Measurements from ENCODE around the gene PRKD3.
A peak's percentile ranks its signal among the peaks of the same experiment; 100 is the strongest.

The PRKD3 gene

GRCh38 chr2:37342591-37343220, 18.1 kb upstream of the PRKD3 start:
- no peak for DNase-seq

- no peak for DNase-seq
These were observed 16.0 kb upstream of the PRKD3 start for GRCh38 chr2:37340637-37341036.

GRCh38 chr2:37338933-37339332, 14.3 kb upstream of the PRKD3 start:
- no peak for DNase-seq

GRCh38 chr2:37337620-37338280, 13.1 kb upstream of the PRKD3 start:
- DNase-seq, result no peak

GRCh38 chr2:37335604-37336003, 11.0 kb upstream of the PRKD3 start:
- DNase-seq, result no peak

- no peak for DNase-seq
These were observed 8.6 kb upstream of the PRKD3 start for GRCh38 chr2:37333256-37333655.

- no peak for DNase-seq
These were observed 7.9 kb upstream of the PRKD3 start for GRCh38 chr2:37332560-37332959.

GRCh38 chr2:37330681-37331080, 6.0 kb upstream of the PRKD3 start:
- no peak for DNase-seq

GRCh38 chr2:37326866-37327634, 2.4 kb upstream of the PRKD3 start:
- DNase-seq, result no peak

- DNase-seq, result no peak
These were observed 1.7 kb upstream of the PRKD3 start for GRCh38 chr2:37326285-37326684.

- no peak for DNase-seq
These were observed 1.0 kb upstream of the PRKD3 start for GRCh38 chr2:37325625-37326071.

- DNase-seq, result no peak
These were observed 172 bp downstream of the PRKD3 start for GRCh38 chr2:37324536-37324785.

GRCh38 chr2:37323781-37324535, 675 bp downstream of the PRKD3 start:
- peak; percentile 66 for DNase-seq

- no peak for DNase-seq
These were observed 1.4 kb downstream of the PRKD3 start for GRCh38 chr2:37323176-37323780.

GRCh38 chr2:37322368-37322767, 2.3 kb downstream of the PRKD3 start:
- DNase-seq, result no peak

GRCh38 chr2:37321029-37321682, 3.5 kb downstream of the PRKD3 start:
- no peak for DNase-seq

GRCh38 chr2:37319754-37320609, 4.7 kb downstream of the PRKD3 start:
- DNase-seq, result no peak

GRCh38 chr2:37318401-37318800, 6.2 kb downstream of the PRKD3 start:
- no peak for DNase-seq

- DNase-seq, result no peak
These were observed 6.9 kb downstream of the PRKD3 start for GRCh38 chr2:37317746-37318145.

- no peak for DNase-seq
These were observed 8.5 kb downstream of the PRKD3 start for GRCh38 chr2:37316181-37316580.

GRCh38 chr2:37315364-37315763, 9.3 kb downstream of the PRKD3 start:
- no peak for DNase-seq

- no peak for DNase-seq
These were observed 17.1 kb downstream of the PRKD3 start for GRCh38 chr2:37307500-37307899.

Data from activated CD8-positive, alpha-beta memory T cell treated with anti-CD3 and anti-CD28 coated beads, Interleukin-2, amount 50 U/mL, for 48 hours (primary cell).